Aorta (tissue), 4 donors: ENCODE measurements around the gene OR14J1. TPM values are rescaled to one million over a fixed set of nuclear protein-coding genes. Genes with fewer than 3 reads are reported as not detected.

ENCODE experiments used
- polyA plus RNA-seq, 2 donors: library from polyadenylated mRNA; stranded (reverse); fragments of 200-250 nt; gene quantifications; one replicate each; pipeline ENCODE4 v1.2.3, GENCODE V29; 2013
- total RNA-seq, 2 donors: library from RNA; stranded (reverse); fragmentation: NEBNext Ultra II Directional; extraction: Animal tissue kit (Norgen Biotek cat#: 25700); gene quantifications; one replicate each; pipeline ENCODE4 v1.2.1, GENCODE V29; 2021
- donor health status: healthy with polysubstance abuse.
- donor health status: Bipolar disorder and iron deficiency.
- donor health status: DM: no; HTN: no; CAD: no.
- donor health status: DM: yes; HTN: yes; CAD: no.

The OR14J1 gene
- total and polyA plus RNA-seq, 4 donors, result not detected

Other genes starting within 250 kb of the OR14J1 start
- not detected for gene OR2B3, start 214.4 kb upstream of the OR14J1 start, total RNA-seq
- not detected for gene OR2B3, start 214.4 kb upstream of the OR14J1 start, polyA plus RNA-seq
- gene OR2J1, start 202.2 kb upstream of the OR14J1 start, total RNA-seq, result not detected
- not detected for gene OR2J1, start 202.2 kb upstream of the OR14J1 start, polyA plus RNA-seq
- gene OR2J3, start 193.6 kb upstream of the OR14J1 start, total RNA-seq, result not detected
- under 1 TPM in 1 of 2 donors, not detected in 1; 0.13 TPM for gene OR2J3, start 193.6 kb upstream of the OR14J1 start, polyA plus RNA-seq
- not detected for gene OR2J2, start 130.8 kb upstream of the OR14J1 start, total RNA-seq
- gene OR2J2, start 130.8 kb upstream of the OR14J1 start, polyA plus RNA-seq, result not detected
- not detected for gene OR5V1, start 67.2 kb downstream of the OR14J1 start, total RNA-seq
- not detected for gene OR5V1, start 67.2 kb downstream of the OR14J1 start, polyA plus RNA-seq
- not detected for gene OR12D3, start 73.6 kb downstream of the OR14J1 start, total RNA-seq
- gene OR12D3, start 73.6 kb downstream of the OR14J1 start, polyA plus RNA-seq, result not detected
- gene OR12D2, start 93.9 kb downstream of the OR14J1 start, total RNA-seq, result not detected
- not detected for gene OR12D2, start 93.9 kb downstream of the OR14J1 start, polyA plus RNA-seq
- gene OR12D1, start 113.2 kb downstream of the OR14J1 start, total RNA-seq, result not detected
- not detected for gene OR12D1, start 113.2 kb downstream of the OR14J1 start, polyA plus RNA-seq
- gene OR10C1, start 137.6 kb downstream of the OR14J1 start, total RNA-seq, result not detected
- gene OR10C1, start 137.6 kb downstream of the OR14J1 start, polyA plus RNA-seq, result not detected
- gene OR11A1, start 155.4 kb downstream of the OR14J1 start, total RNA-seq, result not detected
- gene OR11A1, start 155.4 kb downstream of the OR14J1 start, polyA plus RNA-seq, result not detected
- gene OR2H1, start 155.5 kb downstream of the OR14J1 start, total RNA-seq, result not detected
- not detected for gene OR2H1, start 155.5 kb downstream of the OR14J1 start, polyA plus RNA-seq
- gene MAS1L, start 186.3 kb downstream of the OR14J1 start, total RNA-seq, result under 1 TPM in 1 of 2 donors, not detected in 1; 0.60 TPM
- gene MAS1L, start 186.3 kb downstream of the OR14J1 start, polyA plus RNA-seq, result not detected